ENCODE data around the gene NCOA1.

DNA sequence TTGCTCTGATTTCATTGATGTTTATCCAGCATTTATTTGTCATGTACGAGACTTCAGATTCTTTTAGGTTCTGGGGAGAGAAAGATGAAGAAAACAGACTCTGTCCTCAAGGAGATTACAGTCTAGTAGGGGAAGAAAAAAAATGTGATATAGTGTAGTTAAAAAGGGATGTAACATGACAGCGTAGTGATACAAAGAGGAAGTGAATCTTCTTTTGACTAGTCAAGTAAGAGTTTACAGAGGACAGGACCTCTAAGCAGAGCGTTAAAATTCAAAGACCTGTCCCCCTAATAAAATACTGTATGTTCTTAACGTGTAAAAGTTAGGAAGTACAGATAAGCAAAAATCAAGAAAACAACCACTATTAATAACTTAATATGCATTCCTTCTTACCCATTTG lies 47.7 kb downstream of the NCOA1 start:
- no peak for TF ChIP-seq SNAI2 (CRISPR knock-in tag; IDR thresholded peaks at IDR 0.05)
- TF ChIP-seq, protein P1, sequence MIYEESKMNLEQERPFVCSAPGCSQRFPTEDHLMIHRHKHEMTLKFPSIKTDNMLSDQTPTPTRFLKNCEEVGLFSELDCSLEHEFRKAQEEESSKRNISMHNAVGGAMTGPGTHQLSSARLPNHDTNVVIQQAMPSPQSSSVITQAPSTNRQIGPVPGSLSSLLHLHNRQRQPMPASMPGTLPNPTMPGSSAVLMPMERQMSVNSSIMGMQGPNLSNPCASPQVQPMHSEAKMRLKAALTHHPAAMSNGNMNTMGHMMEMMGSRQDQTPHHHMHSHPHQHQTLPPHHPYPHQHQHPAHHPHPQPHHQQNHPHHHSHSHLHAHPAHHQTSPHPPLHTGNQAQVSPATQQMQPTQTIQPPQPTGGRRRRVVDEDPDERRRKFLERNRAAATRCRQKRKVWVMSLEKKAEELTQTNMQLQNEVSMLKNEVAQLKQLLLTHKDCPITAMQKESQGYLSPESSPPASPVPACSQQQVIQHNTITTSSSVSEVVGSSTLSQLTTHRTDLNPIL (CRISPR knock-in tag; IDR thresholded peaks at IDR 0.05; ENCODE audit: low read depth) = no peak
- no peak for TF ChIP-seq ZFP30 (CRISPR knock-in tag; IDR thresholded peaks at IDR 0.05)

All from SK-N-SH treated with all-trans-retinoic acid at 6 μM for 48 hours (cell line).